ENCODE data around the gene ADGRG2. TPM values are rescaled to one million over a fixed set of nuclear protein-coding genes. Genes with fewer than 3 reads are reported as not detected.

Gene ADGRG2
- total RNA-seq (2014; rRNA removed; shearing (Covaris generic)): not detected in 2 replicates
- not detected in 2 replicates for total RNA-seq (2022)
- Bru-seq, nascent RNA: not detected
- BruChase-seq, experiment 1, labeled RNA remaining after a 6-hour chase: not detected
- not detected for BruChase-seq, experiment 2, labeled RNA remaining after a 2-hour chase
- long read RNA-seq: 0 reads

- ChIA-PET POLR2A (interaction anchor here (0.6 kb wide), 1 partner anchor 194 kb away, joined by 3 read pairs; no protein-coding TSS in a partner anchor), CTCF (ENCODE audit: unreplicated experiment) (no interaction called here)
- Histone ChIP-seq H2AFZ (ENCODE audit: low read length) (no peak within 1 kb of the TSS), H3K79me2 (ENCODE audit: insufficient read depth, low read depth, low read length) (no peaks in the 10 kb centered on the region), H3K9me3 (ENCODE audit: low read length) (no peaks in the 10 kb centered on the region), H3K36me3 (ENCODE audit: insufficient read depth, low read length) (no peaks in the 10 kb centered on the region), H4K20me1 (ENCODE audit: insufficient read depth, low read length) (no peaks in the 10 kb centered on the region), H3K27ac (ENCODE audit: low read depth, low read length, poor library complexity, severe bottlenecking) (no peak within 1 kb of the TSS), H3K4me3 (ENCODE audit: low read depth, low read length, poor library complexity, severe bottlenecking) (no peak within 1 kb of the TSS), H3K4me1 (ENCODE audit: insufficient read depth, low read length, poor library complexity, severe bottlenecking) (no peaks in the 10 kb centered on the region), H3K9me2 (ENCODE audit: insufficient read depth, low read length) (no peaks in the 10 kb centered on the region), H3K4me2 (ENCODE audit: low read length) (no peak within 1 kb of the TSS)
- DNase-seq (ENCODE audit: low spot score): no peak
- TF ChIP-seq EZH2phosphoT487 (IDR thresholded peaks at IDR 0.05; ENCODE audit: borderline replicate concordance, low read depth, low read length) (no peak), CTCF (conservative IDR thresholded peaks at IDR 0.05; ENCODE audit: low read length) (no peak)
- intact Hi-C loops (cut with micrococcal nuclease; ENCODE audit: unreplicated experiment): no loop called here
- no TSS peak for BruUV-seq (replicated peaks)
Observed at GRCh38 chrX:19121898-19122640, at the start of gene ADGRG2. Gene ADGRG2 (minus strand): TSS chrX:19122468. CDS start chrX:19068834, 53,634 bp downstream.

GRCh38 chrX:19168609-19169008 is 46.3 kb upstream of the ADGRG2 start:
- H4K20me1 ChIP-seq (ENCODE audit: insufficient read depth, low read length): no peaks in the 10 kb centered on the region
- no peak overlapping the region for H2AFZ ChIP-seq (ENCODE audit: low read length)
- no peaks in the 10 kb centered on the region for H3K9me2 ChIP-seq (ENCODE audit: insufficient read depth, low read length)
- H3K79me2 ChIP-seq (ENCODE audit: insufficient read depth, low read depth, low read length): no peaks in the 10 kb centered on the region
- H3K4me2 ChIP-seq (ENCODE audit: low read length): no peak overlapping the region
- TF ChIP-seq EZH2phosphoT487 (IDR thresholded peaks at IDR 0.05; ENCODE audit: borderline replicate concordance, low read depth, low read length): no peak
- TF ChIP-seq CTCF (conservative IDR thresholded peaks at IDR 0.05; ENCODE audit: low read length): no peak
- no peaks in the 10 kb centered on the region for H3K4me1 ChIP-seq (ENCODE audit: insufficient read depth, low read length, poor library complexity, severe bottlenecking)
- no peaks in the 10 kb centered on the region for H3K36me3 ChIP-seq (ENCODE audit: insufficient read depth, low read length)
- intact Hi-C loops (cut with micrococcal nuclease; ENCODE audit: unreplicated experiment): no loop called here
- H3K4me3 ChIP-seq (ENCODE audit: low read depth, low read length, poor library complexity, severe bottlenecking): no peak overlapping the region
- no TSS peak for BruUV-seq (replicated peaks)
- DNase-seq (ENCODE audit: low spot score): no peak
- CTCF ChIA-PET (ENCODE audit: unreplicated experiment): no interaction called here
- H3K9me3 ChIP-seq (ENCODE audit: low read length): no peaks in the 10 kb centered on the region
- H3K27ac ChIP-seq (ENCODE audit: low read depth, low read length, poor library complexity, severe bottlenecking): no peak overlapping the region
- POLR2A ChIA-PET: no interaction called here

GRCh38 chrX:19162851-19163250 is 40.6 kb upstream of the ADGRG2 start:
- Histone ChIP-seq H3K4me3 (ENCODE audit: low read depth, low read length, poor library complexity, severe bottlenecking) (no peak overlapping the region), H3K4me2 (ENCODE audit: low read length) (no peak overlapping the region), H4K20me1 (ENCODE audit: insufficient read depth, low read length) (no peaks in the 10 kb centered on the region), H2AFZ (ENCODE audit: low read length) (no peak overlapping the region), H3K9me2 (ENCODE audit: insufficient read depth, low read length) (no peaks in the 10 kb centered on the region), H3K36me3 (ENCODE audit: insufficient read depth, low read length) (no peaks in the 10 kb centered on the region), H3K79me2 (ENCODE audit: insufficient read depth, low read depth, low read length) (no peaks in the 10 kb centered on the region), H3K27ac (ENCODE audit: low read depth, low read length, poor library complexity, severe bottlenecking) (no peak overlapping the region), H3K4me1 (ENCODE audit: insufficient read depth, low read length, poor library complexity, severe bottlenecking) (no peaks in the 10 kb centered on the region), H3K9me3 (ENCODE audit: low read length) (no peaks in the 10 kb centered on the region)
- TF ChIP-seq CTCF (conservative IDR thresholded peaks at IDR 0.05; ENCODE audit: low read length): no peak
- TF ChIP-seq EZH2phosphoT487 (IDR thresholded peaks at IDR 0.05; ENCODE audit: borderline replicate concordance, low read depth, low read length): no peak
- POLR2A ChIA-PET: no interaction called here
- no TSS peak for BruUV-seq (replicated peaks)
- intact Hi-C loops (cut with micrococcal nuclease; ENCODE audit: unreplicated experiment): no loop called here
- CTCF ChIA-PET (ENCODE audit: unreplicated experiment): no interaction called here
- no peak for DNase-seq (ENCODE audit: low spot score)

All from OCI-LY7 (cell line).